Fibroblast of peridontal ligament (primary cell): ENCODE data around the gene ANKEF1.
A peak's percentile ranks its signal among the peaks of the same experiment; 100 is the strongest.
"Not testable (repeated sequence)": the region's sequence is repeated elsewhere in the genome, so short reads cannot be mapped to it uniquely, and the experiment has no call there.

Source experiments
- DNase-seq: peaks from one replicate; pipeline ENCODE4 v3.0.0-alpha.2; 2010; ENCODE audit errors: extremely low read depth

ANKEF1 gene

GRCh38 chr20:10032269-10032668 lies 2.5 kb upstream of the ANKEF1 start:
- DNase-seq: not testable (repeated sequence)

- no peak for DNase-seq
These were observed 709 bp upstream of the ANKEF1 start for GRCh38 chr20:10033905-10034650.

- DNase-seq: not testable (repeated sequence)
These were observed 1.5 kb downstream of the ANKEF1 start for GRCh38 chr20:10036321-10036720.

- DNase-seq: peak; percentile 72
These were observed 5.5 kb downstream of the ANKEF1 start for GRCh38 chr20:10040070-10040975.

GRCh38 chr20:10042086-10042485 lies 7.3 kb downstream of the ANKEF1 start:
- DNase-seq: no peak

GRCh38 chr20:10047427-10047826 lies 12.6 kb downstream of the ANKEF1 start:
- DNase-seq: peak; percentile 45

- no peak for DNase-seq
These were observed 16.4 kb downstream of the ANKEF1 start for GRCh38 chr20:10051185-10051584.

GRCh38 chr20:10059006-10059405 lies 24.2 kb downstream of the ANKEF1 start:
- DNase-seq: no peak

GRCh38 chr20:10060226-10060625 lies 25.4 kb downstream of the ANKEF1 start:
- no peak for DNase-seq

GRCh38 chr20:10061641-10062040 lies 26.9 kb downstream of the ANKEF1 start:
- DNase-seq: no peak

- no peak for DNase-seq
These were observed 28.7 kb downstream of the ANKEF1 start for GRCh38 chr20:10063482-10063881.

- DNase-seq: peak; percentile 65
These were observed 29.8 kb downstream of the ANKEF1 start for GRCh38 chr20:10064611-10065010.

- peak; percentile 39 for DNase-seq
These were observed 30.5 kb downstream of the ANKEF1 start for GRCh38 chr20:10065154-10065833.

GRCh38 chr20:10067321-10067720 lies 32.5 kb downstream of the ANKEF1 start:
- DNase-seq: peak; percentile 73

GRCh38 chr20:10074513-10074912 lies 39.7 kb downstream of the ANKEF1 start:
- DNase-seq: peak; percentile 85

GRCh38 chr20:10075606-10076005 lies 40.8 kb downstream of the ANKEF1 start:
- no peak for DNase-seq

- no peak for DNase-seq
These were observed 41.6 kb downstream of the ANKEF1 start for GRCh38 chr20:10076126-10077080.

- DNase-seq: no peak
These were observed 42.3 kb downstream of the ANKEF1 start for GRCh38 chr20:10077081-10077471.

- no peak for DNase-seq
These were observed 43.1 kb downstream of the ANKEF1 start for GRCh38 chr20:10077886-10078285.

- no peak for DNase-seq
These were observed 43.6 kb downstream of the ANKEF1 start for GRCh38 chr20:10078403-10078802.

GRCh38 chr20:10079964-10080363 lies 45.2 kb downstream of the ANKEF1 start:
- DNase-seq: peak; percentile 99
